Choroid plexus epithelial cell (primary cell): ENCODE measurements around the gene TUBD1.
"Not testable (repeated sequence)": the region's sequence is repeated elsewhere in the genome, so short reads cannot be mapped to it uniquely, and the experiment has no call there.

ENCODE experiments used
- DNase-seq: peaks from one replicate; pipeline ENCODE4 v3.0.0-alpha.2; 2010; ENCODE audit warnings: low read depth
- H3K4me3 ChIP-seq: 2 replicates; pipeline ENCODE4 v1.5.1; 2011; ENCODE audit warnings: low read depth, mild to moderate bottlenecking, control low read depth, low read length, moderate library complexity
- CTCF ChIP-seq: conservative IDR thresholded peaks from 2 replicates; pipeline ENCODE4 v1.5.1; 2011; ENCODE audit warnings: low read depth, mild to moderate bottlenecking, control low read depth, inconsistent platforms, low read length, moderate library complexity

Gene TUBD1, protein sequence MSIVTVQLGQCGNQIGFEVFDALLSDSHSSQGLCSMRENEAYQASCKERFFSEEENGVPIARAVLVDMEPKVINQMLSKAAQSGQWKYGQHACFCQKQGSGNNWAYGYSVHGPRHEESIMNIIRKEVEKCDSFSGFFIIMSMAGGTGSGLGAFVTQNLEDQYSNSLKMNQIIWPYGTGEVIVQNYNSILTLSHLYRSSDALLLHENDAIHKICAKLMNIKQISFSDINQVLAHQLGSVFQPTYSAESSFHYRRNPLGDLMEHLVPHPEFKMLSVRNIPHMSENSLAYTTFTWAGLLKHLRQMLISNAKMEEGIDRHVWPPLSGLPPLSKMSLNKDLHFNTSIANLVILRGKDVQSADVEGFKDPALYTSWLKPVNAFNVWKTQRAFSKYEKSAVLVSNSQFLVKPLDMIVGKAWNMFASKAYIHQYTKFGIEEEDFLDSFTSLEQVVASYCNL

GRCh38 chr17:59892924-59893675 is at the start of gene TUBD1, which contains the start of gene RPS6KB1:
TSS of gene TUBD1 (minus strand) at chr17:59892943. CDS start at chr17:59891002, 1,941 bp downstream.
TSS of gene RPS6KB1 (plus strand) at chr17:59893121. CDS start at chr17:59893185, 64 bp downstream.
- no peak for TF ChIP-seq CTCF
- peak; percentile 100 for DNase-seq

GRCh38 chr17:59941131-59941530 is 48.4 kb upstream of the TUBD1 start:
- no peak for DNase-seq
- TF ChIP-seq CTCF: no peak
- no peak overlapping the region for H3K4me3 ChIP-seq

More at GRCh38 chr17:59892924-59893675, at the start of gene TUBD1, which contains the start of gene RPS6KB1:
- H3K4me3 ChIP-seq: peak within 1 kb of the TSS; percentile 94

- DNase-seq: peak; percentile 14
Measured at GRCh38 chr17:59940697-59941096, 48.0 kb upstream of the TUBD1 start.

GRCh38 chr17:59933317-59933716 is 40.6 kb upstream of the TUBD1 start:
- not testable (repeated sequence) for DNase-seq, H3K4me3 ChIP-seq

More at GRCh38 chr17:59940697-59941096, 48.0 kb upstream of the TUBD1 start:
- H3K4me3 ChIP-seq: not testable (repeated sequence)

- H3K4me3 ChIP-seq: not testable (repeated sequence)
- DNase-seq: peak; percentile 70
- TF ChIP-seq CTCF: peak; percentile 10
Measured at GRCh38 chr17:59930768-59931167, 38.0 kb upstream of the TUBD1 start.

GRCh38 chr17:59930121-59930520 is 37.4 kb upstream of the TUBD1 start:
- DNase-seq, H3K4me3 ChIP-seq: not testable (repeated sequence)

DNA sequence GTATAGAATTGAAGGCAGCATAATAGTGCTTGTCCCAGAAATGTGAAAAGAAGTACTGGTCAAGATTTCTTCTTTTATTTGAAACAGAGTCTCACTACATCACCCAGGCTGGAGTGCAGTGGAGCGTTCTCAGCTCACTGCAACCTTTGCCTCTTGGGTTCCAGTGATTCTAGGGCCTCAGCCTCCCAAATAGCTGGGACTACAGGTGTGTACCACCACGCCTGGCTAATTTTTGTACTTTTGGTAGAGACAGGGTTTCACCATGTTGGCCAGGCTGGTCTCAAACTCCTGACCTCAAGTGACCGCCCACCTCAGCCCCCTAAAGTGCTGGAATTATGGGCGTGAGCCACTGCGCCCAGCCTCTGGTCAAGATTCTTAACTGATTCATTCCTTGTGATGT is 27.9 kb upstream of the TUBD1 start:
- H3K4me3 ChIP-seq, DNase-seq: not testable (repeated sequence)

GRCh38 chr17:59916446-59916845 is 23.7 kb upstream of the TUBD1 start:
- no peak for TF ChIP-seq CTCF

More at GRCh38 chr17:59916446-59916845, 23.7 kb upstream of the TUBD1 start:
- no peak overlapping the region for H3K4me3 ChIP-seq
- DNase-seq: no peak
